Neural progenitor cell (in vitro differentiated cells): Measurements from ENCODE around the gene INHA.

Experiments used
- CTCF ChIP-seq: fragments of 200-600 bp; sonication (generic); IDR thresholded peaks from 2 replicates; pipeline ENCODE4 v1.5.1; 2017; ENCODE audit warnings: antibody characterized with exemption, mild to moderate bottlenecking
- EZH2 ChIP-seq: fragments of 200-600 bp; sonication (generic); IDR thresholded peaks from 2 replicates; pipeline ENCODE4 v1.6.1; 2017; ENCODE audit warnings: antibody characterized with exemption, mild to moderate bottlenecking, moderate library complexity
- EZH2phosphoT487 ChIP-seq: fragments of 200-600 bp; sonication (generic); IDR thresholded peaks from 2 replicates; pipeline ENCODE4 v1.6.1; 2017; ENCODE audit warnings: antibody characterized with exemption

DNA sequence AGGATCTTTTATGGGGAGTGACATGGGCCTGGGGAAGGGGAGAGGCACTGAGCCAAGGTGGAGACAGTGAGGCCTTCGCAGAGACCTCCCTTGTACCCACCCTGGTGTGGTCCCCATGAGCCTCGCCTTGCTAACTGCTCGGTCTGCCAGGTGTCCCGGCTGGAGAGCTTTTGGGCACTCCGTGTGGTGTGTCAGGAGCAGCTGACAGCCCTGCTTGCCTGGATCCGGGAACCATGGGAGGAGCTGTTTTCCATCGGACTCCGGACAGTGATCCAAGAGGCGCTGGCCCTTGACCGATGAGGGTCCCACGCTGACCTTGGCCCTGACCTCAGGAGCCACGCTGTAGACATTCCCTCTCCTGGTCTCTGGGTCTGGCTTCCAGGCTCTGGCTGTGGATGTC lies 43.8 kb downstream of the INHA start:
- TF ChIP-seq CTCF (no peak), EZH2 (no peak), EZH2phosphoT487 (no peak)
